ENCODE measurements around the gene TBX18.

DNA sequence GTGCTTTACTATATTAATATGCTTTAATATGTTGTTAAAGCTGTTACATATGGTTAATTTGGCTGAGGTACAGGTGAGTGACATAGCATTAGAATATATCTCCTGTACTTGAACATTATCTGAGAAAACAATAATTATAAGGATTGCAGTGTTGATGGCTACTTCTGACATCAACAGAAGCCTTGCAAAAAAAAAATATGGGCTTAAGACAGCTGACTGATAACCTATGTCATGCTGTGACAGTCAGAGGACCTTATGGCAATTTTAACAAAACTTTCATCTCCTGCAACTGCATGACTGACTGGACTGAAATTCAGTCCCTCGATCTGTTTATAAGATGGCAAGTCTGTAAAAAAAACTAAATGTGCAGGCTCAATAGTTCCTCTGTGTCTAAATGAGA is 27.5 kb upstream of the TBX18 start:
- TF ChIP-seq CTCF (IDR thresholded peaks at IDR 0.05; ENCODE audit: low read depth, low read length, poor library complexity, severe bottlenecking) (no peak), EZH2phosphoT487 (IDR thresholded peaks at IDR 0.05; ENCODE audit: borderline replicate concordance, low read length) (no peak)
